SK-N-SH (cell line): Measurements from ENCODE around the gene TENT4A. TPM values are rescaled to one million over a fixed set of nuclear protein-coding genes. Genes with fewer than 3 reads are reported as not detected.

Experiments
- CTCF ChIA-PET: fragments of 300-600, 350-600 bp; formaldehyde crosslinking; extraction: SDS; loops from one replicate; lab custom pipeline; 2021; lab: Yijun Ruan, JAX
- POLR2A ChIA-PET: fragments of 350-600 bp; sonication (Branson Sonifier 250); formaldehyde crosslinking; extraction: SDS; loops from one replicate; lab custom pipeline; 2020; ENCODE audit warnings: antibody characterized with exemption, inconsistent platforms; lab: Yijun Ruan, JAX
- DNase-seq: peaks from one replicate; pipeline ENCODE4 v3.0.0; 2012
- H2AFZ ChIP-seq: fragments of 200-600 bp; sonication (generic); 2 replicates; pipeline ENCODE4 v1.8.1; 2016; ENCODE audit warnings: antibody characterized with exemption, mild to moderate bottlenecking, low read depth
- H3F3A ChIP-seq: fragments of 200-600 bp; sonication (generic); replicated peaks from 2 replicates; pipeline ENCODE3; 2016; ENCODE audit warnings: antibody characterized with exemption, mild to moderate bottlenecking; ENCODE audit not compliant: insufficient read depth
- H3K27ac ChIP-seq, 2 experiments: fragments of 200-500 bp in 1 of 2; fragments of 200-600 bp in 1 of 2; sonication (Bioruptor generic) in 1 of 2; sonication (generic), shearing (Covaris generic) in 1 of 2; 2 replicates each; pipeline versions ENCODE4 v1.5.1 to v1.6.1; 2014 to 2016; ENCODE audit warnings: low read depth in 2 of 2, inconsistent platforms in 1 of 2, low read length in 1 of 2, mild to moderate bottlenecking in 1 of 2, mixed read lengths in 1 of 2
- H3K27me3 ChIP-seq: fragments of 200-600 bp; sonication (generic), shearing (Covaris generic); 2 replicates; pipeline ENCODE4 v1.6.1; 2016; ENCODE audit warnings: mixed run types; ENCODE audit not compliant: insufficient read depth
- H3K36me3 ChIP-seq, 2 experiments: fragments of 200-500 bp in 1 of 2; fragments of 200-600 bp in 1 of 2; sonication (Bioruptor generic) in 1 of 2; sonication (generic) in 1 of 2; replicated peaks in 1 of 2; 2 replicates each; pipeline versions ENCODE3 to v1.5.1; 2014 to 2016; ENCODE audit warnings: low read length in 1 of 2, mild to moderate bottlenecking in 1 of 2; ENCODE audit not compliant: insufficient read depth in 2 of 2, control insufficient read depth in 1 of 2
- H3K4me1 ChIP-seq, 2 experiments: fragments of 200-500 bp in 1 of 2; fragments of 200-600 bp in 1 of 2; sonication (Bioruptor generic) in 1 of 2; sonication (generic), shearing (Covaris generic) in 1 of 2; 2 replicates each; pipeline versions ENCODE4 v1.5.1 to v1.6.1; 2014 to 2016; ENCODE audit warnings: low read depth in 1 of 2, low read length in 1 of 2, mixed run types in 1 of 2; ENCODE audit not compliant: insufficient read depth in 2 of 2, control insufficient read depth in 1 of 2
- H3K4me2 ChIP-seq: fragments of 200-600 bp; sonication (generic), shearing (Covaris generic); 2 replicates; pipeline ENCODE4 v1.6.1; 2017; ENCODE audit warnings: mixed run types
- H3K4me3 ChIP-seq, 2 experiments: fragments of 200-500 bp in 1 of 2; fragments of 200-600 bp in 1 of 2; sonication (Bioruptor generic) in 1 of 2; sonication (generic), shearing (Covaris generic) in 1 of 2; 2 replicates each; pipeline versions ENCODE4 v1.5.1 to v1.8.1; 2014 to 2016; ENCODE audit warnings: low read depth in 2 of 2, inconsistent platforms in 1 of 2, low read length in 1 of 2, mild to moderate bottlenecking in 1 of 2, mixed read lengths in 1 of 2, moderate library complexity in 1 of 2
- H3K79me2 ChIP-seq: fragments of 200-600 bp; sonication (generic); 2 replicates; pipeline ENCODE4 v1.8.1; 2017; ENCODE audit warnings: mild to moderate bottlenecking; ENCODE audit not compliant: insufficient read depth
- H3K9ac ChIP-seq: fragments of 200-600 bp; sonication (generic); 2 replicates; pipeline ENCODE4 v1.6.1; 2017; ENCODE audit warnings: mixed run types
- H3K9me2 ChIP-seq: fragments of 200-600 bp; sonication (generic); 2 replicates; pipeline ENCODE4 v1.6.1; 2017; ENCODE audit warnings: mixed run types
- H3K9me3 ChIP-seq: fragments of 200-600 bp; sonication (generic); 2 replicates; pipeline ENCODE4 v1.6.1; 2017; ENCODE audit warnings: mixed run types, mild to moderate bottlenecking, moderate library complexity
- H4K20me1 ChIP-seq: fragments of 200-600 bp; sonication (generic); 2 replicates; pipeline ENCODE4 v1.6.1; 2017; ENCODE audit warnings: mild to moderate bottlenecking, mixed run types; ENCODE audit not compliant: insufficient read depth
- CHD2 ChIP-seq: fragments of 150-350 bp; IDR thresholded peaks from 2 replicates; pipeline ENCODE4 v1.6.1; 2018; ENCODE audit warnings: low read length; ENCODE audit not compliant: partially characterized antibody
- CTCF ChIP-seq: fragments of 200-600 bp; sonication (generic); IDR thresholded peaks from 2 replicates; pipeline ENCODE4 v1.6.1; 2017; ENCODE audit warnings: antibody characterized with exemption, mild to moderate bottlenecking, moderate library complexity
- ELF1 ChIP-seq: IDR thresholded peaks from 2 replicates; pipeline ENCODE4 v1.4.0; 2012
- EP300 ChIP-seq, 2 experiments: IDR thresholded peaks; 2 replicates each; pipeline versions ENCODE4 v1.4.0 to v1.6.1; 2012; ENCODE audit warnings: borderline replicate concordance in 1 of 2, low read depth in 1 of 2, low read length in 1 of 2
- EZH2phosphoT487 ChIP-seq: fragments of 200-600 bp; sonication (generic); IDR thresholded peaks from 2 replicates; pipeline ENCODE4 v1.6.1; 2017; ENCODE audit warnings: low read depth, mixed run types, mild to moderate bottlenecking, antibody characterized with exemption, moderate library complexity, borderline replicate concordance
- FOSL2 ChIP-seq: IDR thresholded peaks from 2 replicates; pipeline ENCODE4 v1.4.0; 2012; ENCODE audit warnings: low read depth, mild to moderate bottlenecking, moderate library complexity, borderline replicate concordance
- FOXJ3 ChIP-seq: sonication (generic); formaldehyde crosslinking; IDR thresholded peaks from 2 replicates; pipeline ENCODE4 v1.5.1; 2020; ENCODE audit warnings: mild to moderate bottlenecking, missing genetic modification reagents
- GABPA ChIP-seq: IDR thresholded peaks from 2 replicates; pipeline ENCODE4 v1.4.0; 2012; ENCODE audit warnings: low read depth, mild to moderate bottlenecking
- IRF3 ChIP-seq: fragments of 150-350 bp; IDR thresholded peaks from 2 replicates; pipeline ENCODE4 v1.6.1; 2016; ENCODE audit warnings: mild to moderate bottlenecking, low read depth, low read length
- JUND ChIP-seq: IDR thresholded peaks from 2 replicates; pipeline ENCODE4 v1.4.0; 2012
- MAX ChIP-seq: IDR thresholded peaks from 2 replicates; pipeline ENCODE4 v1.4.0; 2012; ENCODE audit warnings: low read depth
- NRF1 ChIP-seq: IDR thresholded peaks from 2 replicates; pipeline ENCODE4 v1.6.1; 2012; ENCODE audit warnings: low read depth, mild to moderate bottlenecking, low read length
- POLR2AphosphoS5 ChIP-seq: IDR thresholded peaks from 2 replicates; pipeline ENCODE4 v1.6.1; 2012; ENCODE audit warnings: low read depth, low read length
- RAD21 ChIP-seq: IDR thresholded peaks from 2 replicates; pipeline ENCODE4 v1.6.1; 2012; ENCODE audit warnings: mild to moderate bottlenecking, low read length
- RCOR1 ChIP-seq: fragments of 150-350 bp; IDR thresholded peaks from 2 replicates; pipeline ENCODE4 v1.6.1; 2017; ENCODE audit warnings: antibody characterized with exemption, low read length
- REST ChIP-seq: IDR thresholded peaks from 2 replicates; pipeline ENCODE4 v1.6.1; 2012; ENCODE audit warnings: mild to moderate bottlenecking, low read depth, low read length, moderate library complexity
- SMC3 ChIP-seq: IDR thresholded peaks from 2 replicates; pipeline ENCODE4 v1.6.1; 2012; ENCODE audit warnings: low read depth, low read length, improper control_type of control experiment
- TCF12 ChIP-seq: IDR thresholded peaks from 2 replicates; pipeline ENCODE4 v1.4.0; 2012
- TEAD4 ChIP-seq: IDR thresholded peaks from 2 replicates; pipeline ENCODE4 v1.4.0; 2012; ENCODE audit warnings: mild to moderate bottlenecking, borderline replicate concordance; ENCODE audit not compliant: insufficient read depth
- WGBS: methylation state at CpG from one replicate; pipeline ENCODE4 v1.1.6; 2017; ENCODE audit warnings: low lambda C conversion rate; 5-methylcytosine and 5-hydroxymethylcytosine counted together
- polyA plus RNA-seq, 3 experiments: library from polyadenylated mRNA; depleted of rRNA; stranded (reverse); fragments of >200 nt; gene quantifications; 2 replicates each; pipeline ENCODE4 v1.2.3, GENCODE V29; 2012

TENT4A gene
- polyA plus RNA-seq, 1 of the 3 experiments (the other 2 are of a cell fraction): 6.0 TPM

- ChIA-PET CTCF (interaction anchor here (3.1 kb wide), 1 partner anchor 13 kb away, joined by 11 read pairs; no protein-coding TSS in a partner anchor), POLR2A (no interaction called here)
- WGBS: 99% methylated on average over 12 of the region's 12 CpGs
- H3K9me2 ChIP-seq: no peaks in the 10 kb centered on the region
- H3K4me2 ChIP-seq: no peak overlapping the region
- no peaks in the 10 kb centered on the region for H3F3A ChIP-seq
- DNase-seq: no peak
- H3K4me1 ChIP-seq: no peaks in the 10 kb centered on the region
- TF ChIP-seq MAX: no peak
- H3K9me3 ChIP-seq: no peaks in the 10 kb centered on the region
- H3K4me3 ChIP-seq: no peak overlapping the region
- H2AFZ ChIP-seq: no peak overlapping the region
- no peak overlapping the region for H3K9ac ChIP-seq
- peaks cover 67 to 76% of the 10 kb centered on the region in 2 experiments for H3K36me3 ChIP-seq
- no peaks in the 10 kb centered on the region for H3K27me3 ChIP-seq
- peaks cover 26% of the 10 kb centered on the region for H4K20me1 ChIP-seq
- H3K27ac ChIP-seq: no peak overlapping the region
- peaks cover 52% of the 10 kb centered on the region for H3K79me2 ChIP-seq
These were observed 39.0 kb downstream of the TENT4A start for GRCh38 chr5:6752236-6752635.

- Histone ChIP-seq H3K9ac (no peak overlapping the region), H3K9me3 (no peaks in the 10 kb centered on the region), H4K20me1 (peaks cover 20% of the 10 kb centered on the region), H3F3A (no peaks in the 10 kb centered on the region), H3K27ac (no peak overlapping the region), H2AFZ (no peak overlapping the region), H3K4me3 (no peak overlapping the region), H3K4me1 (no peaks in the 10 kb centered on the region), H3K36me3 (peaks cover 65 to 76% of the 10 kb centered on the region in 2 experiments), H3K4me2 (no peak overlapping the region), H3K9me2 (no peaks in the 10 kb centered on the region), H3K27me3 (no peaks in the 10 kb centered on the region), H3K79me2 (peaks cover 47% of the 10 kb centered on the region)
- TF ChIP-seq TCF12 (no peak), SMC3 (no peak), POLR2AphosphoS5 (no peak), NRF1 (no peak), TEAD4 (no peak), CTCF (no peak), CHD2 (no peak), RAD21 (no peak), ELF1 (no peak), RCOR1 (no peak), REST (no peak), EP300 (IDR thresholded peaks at IDR 0.05; ENCODE audit: borderline replicate concordance in 1 of 2, low read depth in 1 of 2, low read length in 1 of 2) (no peak), FOSL2 (no peak), FOXJ3 (no peak), EZH2phosphoT487 (no peak), JUND (no peak), IRF3 (no peak), MAX (no peak), GABPA (no peak)
- 97% methylated on average over 11 of the region's 11 CpGs for WGBS
- CTCF ChIA-PET: interaction anchor here (3.1 kb wide), 1 partner anchor 13 kb away, joined by 11 read pairs; no protein-coding TSS in a partner anchor
- DNase-seq: no peak
- POLR2A ChIA-PET: no interaction called here
These were observed 39.5 kb downstream of the TENT4A start for GRCh38 chr5:6752782-6753181.
